Neural progenitor cell (in vitro differentiated cells): ENCODE results near the gene TM9SF3.

ENCODE experiments used
- CTCF ChIP-seq: fragments of 200-600 bp; sonication (generic); IDR thresholded peaks from 2 replicates; pipeline ENCODE4 v1.5.1; 2017; ENCODE audit warnings: antibody characterized with exemption, mild to moderate bottlenecking
- EZH2 ChIP-seq: fragments of 200-600 bp; sonication (generic); IDR thresholded peaks from 2 replicates; pipeline ENCODE4 v1.6.1; 2017; ENCODE audit warnings: antibody characterized with exemption, mild to moderate bottlenecking, moderate library complexity

GRCh38 chr10:96493254-96493653 is 93.6 kb downstream of the TM9SF3 start:
- TF ChIP-seq CTCF (no peak), EZH2 (no peak)
